ENCODE results near the gene TOP1. TPM values are rescaled to one million over a fixed set of nuclear protein-coding genes. Genes with fewer than 3 reads are reported as not detected.

Gene TOP1
- total RNA-seq, 1 donor from 2014 or later: 62.7 TPM

- Mint-ChIP-seq H3K27ac (no peak overlapping the region), H3K27me3 (no peaks in the 10 kb centered on the region), H3K9me3 (no peaks in the 10 kb centered on the region), H3K36me3 (ENCODE audit: low read depth) (peaks cover 44% of the 10 kb centered on the region), H3K4me3 (no peak overlapping the region), H3K4me1 (peaks cover 80% of the 10 kb centered on the region)
- POLR2A ChIA-PET: interaction anchor here (0.7 to 5.6 kb wide), 3 partner anchors 22 to 45 kb away, joined by 3 to 59 read pairs (median 49); no protein-coding TSS in a partner anchor
- no peak for TF ChIP-seq CTCF (IDR thresholded peaks at IDR 0.05)
- intact Hi-C loops (cut with micrococcal nuclease): no loop called here
- CTCF ChIA-PET: interaction anchor here (0.8 to 2.5 kb wide), 3 partner anchors 14 to 41 kb away, joined by 3 to 12 read pairs (median 4); no protein-coding TSS in a partner anchor
- ATAC-seq (ENCODE audit: low read depth) (no peak), DNase-seq (no peak)
Measured at GRCh38 chr20:41032271-41032670, 3.6 kb downstream of the TOP1 start.

GRCh38 chr20:41034239-41034638 lies 5.6 kb downstream of the TOP1 start:
- peaks cover 78% of the 10 kb centered on the region for H3K4me1 Mint-ChIP-seq
- no peak for DNase-seq
- no peak overlapping the region for H3K4me3 Mint-ChIP-seq
- H3K36me3 Mint-ChIP-seq (ENCODE audit: low read depth): peaks cover 42% of the 10 kb centered on the region
- H3K27ac Mint-ChIP-seq: no peak overlapping the region
- ChIA-PET CTCF (interaction anchor here (3.7 kb wide), 1 partner anchor 43 kb away, joined by 19 read pairs; no protein-coding TSS in a partner anchor), POLR2A (interaction anchor here (1.5 kb wide), 1 partner anchor 14 kb away, joined by 3 read pairs; no protein-coding TSS in a partner anchor)
- ATAC-seq (ENCODE audit: low read depth): no peak
- intact Hi-C loops (cut with micrococcal nuclease): no loop called here
- no peak for TF ChIP-seq CTCF (IDR thresholded peaks at IDR 0.05)
- no peaks in the 10 kb centered on the region for H3K9me3 Mint-ChIP-seq
- no peaks in the 10 kb centered on the region for H3K27me3 Mint-ChIP-seq

GRCh38 chr20:41035207-41035606 lies 6.6 kb downstream of the TOP1 start:
- TF ChIP-seq CTCF (IDR thresholded peaks at IDR 0.05): no peak
- Mint-ChIP-seq H3K36me3 (ENCODE audit: low read depth) (peaks cover 39% of the 10 kb centered on the region), H3K27ac (no peak overlapping the region), H3K4me3 (no peak overlapping the region), H3K27me3 (no peaks in the 10 kb centered on the region), H3K9me3 (no peaks in the 10 kb centered on the region), H3K4me1 (peaks cover 74% of the 10 kb centered on the region)
- ChIA-PET POLR2A (interaction anchor here (1.0 to 1.5 kb wide), 3 partner anchors 13 to 39 kb away, joined by 3 read pairs; no protein-coding TSS in a partner anchor), CTCF (interaction anchor here (3.7 kb wide), 1 partner anchor 44 kb away, joined by 19 read pairs; no protein-coding TSS in a partner anchor)
- DNase-seq (no peak), ATAC-seq (ENCODE audit: low read depth) (no peak)
- intact Hi-C loops (cut with micrococcal nuclease): no loop called here

- H3K4me3 Mint-ChIP-seq: no peak overlapping the region
- no peaks in the 10 kb centered on the region for H3K27me3 Mint-ChIP-seq
- intact Hi-C loops (cut with micrococcal nuclease): no loop called here
- ATAC-seq (ENCODE audit: low read depth): no peak
- TF ChIP-seq CTCF (IDR thresholded peaks at IDR 0.05): no peak
- peaks cover 32% of the 10 kb centered on the region for H3K36me3 Mint-ChIP-seq (ENCODE audit: low read depth)
- H3K9me3 Mint-ChIP-seq: no peaks in the 10 kb centered on the region
- H3K27ac Mint-ChIP-seq: no peak overlapping the region
- no peak for DNase-seq
- ChIA-PET CTCF (interaction anchor here (1.9 kb wide), 1 partner anchor 46 kb away, joined by 13 read pairs; no protein-coding TSS in a partner anchor), POLR2A (interaction anchor here (0.5 to 0.6 kb wide), 2 partner anchors 25 to 96 kb away, joined by 7 to 8 read pairs; no protein-coding TSS in a partner anchor)
- peaks cover 69% of the 10 kb centered on the region for H3K4me1 Mint-ChIP-seq
Measured at GRCh38 chr20:41037179-41037578, 8.6 kb downstream of the TOP1 start.

GRCh38 chr20:41038149-41038877 lies 9.7 kb downstream of the TOP1 start:
- H3K4me3 Mint-ChIP-seq: no peak overlapping the region
- DNase-seq (no peak), ATAC-seq (ENCODE audit: low read depth) (no peak)
- H3K4me1 Mint-ChIP-seq: peaks cover 65% of the 10 kb centered on the region
- CTCF ChIA-PET: interaction anchor here (1.9 kb wide), 1 partner anchor 47 kb away, joined by 13 read pairs; no protein-coding TSS in a partner anchor
- intact Hi-C loops (cut with micrococcal nuclease): no loop called here
- no peaks in the 10 kb centered on the region for H3K9me3 Mint-ChIP-seq
- no peak overlapping the region for H3K27ac Mint-ChIP-seq
- peaks cover 28% of the 10 kb centered on the region for H3K36me3 Mint-ChIP-seq (ENCODE audit: low read depth)
- no peaks in the 10 kb centered on the region for H3K27me3 Mint-ChIP-seq
- POLR2A ChIA-PET: interaction anchor here (1.1 kb wide), 1 partner anchor 47 kb away, joined by 7 read pairs; no protein-coding TSS in a partner anchor
- TF ChIP-seq CTCF (IDR thresholded peaks at IDR 0.05): no peak

Data from activated B cell treated with CpG ODN at 0.5 μM for 24 hours (primary cell).